CD4-positive, alpha-beta T cell treated with Interleukin-1 beta for 1 hour (primary cell): Measurements from ENCODE around the gene PDZD4.

Source experiments
- DNase-seq, 2 donors: peaks; one replicate each; pipeline ENCODE4 v3.0.0-alpha.2; 2020 to 2022

The PDZD4 gene

GRCh38 chrX:153867671-153868070, 37.3 kb upstream of the PDZD4 start:
- no peak for DNase-seq

DNA sequence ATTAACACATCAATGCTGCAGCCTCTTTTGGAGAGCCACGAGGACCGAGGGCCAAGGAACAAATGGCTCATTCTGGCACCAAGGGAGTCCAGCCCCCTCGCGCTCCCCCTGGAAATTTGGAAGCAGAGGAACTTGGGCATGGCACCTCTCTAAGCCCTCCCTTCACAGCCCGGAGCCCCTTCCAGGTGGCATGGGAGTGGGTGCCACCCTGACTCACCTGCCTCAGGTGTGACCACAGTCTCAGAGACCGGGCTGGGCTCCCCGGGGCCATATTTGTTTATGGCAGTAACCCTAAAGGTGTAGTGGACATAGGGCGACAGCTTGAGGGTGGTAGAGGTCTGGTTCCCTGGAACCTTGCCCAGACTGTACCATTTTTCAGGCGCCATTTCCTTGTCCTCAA, 36.8 kb upstream of the PDZD4 start:
- no peak for DNase-seq

DNA sequence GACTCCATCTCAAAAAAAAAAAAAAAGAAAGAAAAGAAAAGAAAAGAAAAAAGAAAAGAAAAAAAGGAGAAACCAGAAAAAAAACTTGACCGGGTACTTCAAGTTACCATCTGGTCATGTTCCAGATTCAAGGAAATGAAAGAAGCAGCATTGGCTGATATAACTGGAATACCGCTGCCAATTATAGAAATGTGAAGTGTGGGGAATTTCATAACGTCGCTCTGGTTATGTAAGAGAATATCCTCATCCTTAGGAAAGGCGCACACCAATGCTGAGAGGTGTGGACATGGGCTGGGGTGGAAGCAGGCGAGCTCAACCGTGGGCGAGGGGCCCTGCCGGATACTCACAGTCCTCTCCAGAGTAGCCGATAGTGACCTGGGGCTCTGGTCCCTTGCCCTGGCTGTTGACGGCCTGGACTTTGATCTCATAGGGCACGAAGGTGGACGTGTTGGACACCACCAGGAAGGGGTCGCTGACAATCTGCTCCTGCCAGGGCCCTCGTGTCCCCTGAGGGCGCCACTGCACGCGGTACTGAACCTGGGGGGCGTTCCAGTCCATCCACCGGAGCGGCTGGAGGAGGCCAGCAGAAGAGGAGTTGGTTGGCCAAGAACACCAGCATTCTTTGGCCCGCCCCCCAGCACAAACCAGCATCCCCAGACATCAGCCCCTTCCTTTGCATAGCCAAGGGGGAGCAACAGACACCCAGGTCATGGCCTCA, 36.1 kb upstream of the PDZD4 start:
- no peak for DNase-seq

- DNase-seq = no peak
Measured at GRCh38 chrX:153865685-153866084, 35.3 kb upstream of the PDZD4 start.

- no peak for DNase-seq
Measured at GRCh38 chrX:153865321-153865580, 34.9 kb upstream of the PDZD4 start.

DNA sequence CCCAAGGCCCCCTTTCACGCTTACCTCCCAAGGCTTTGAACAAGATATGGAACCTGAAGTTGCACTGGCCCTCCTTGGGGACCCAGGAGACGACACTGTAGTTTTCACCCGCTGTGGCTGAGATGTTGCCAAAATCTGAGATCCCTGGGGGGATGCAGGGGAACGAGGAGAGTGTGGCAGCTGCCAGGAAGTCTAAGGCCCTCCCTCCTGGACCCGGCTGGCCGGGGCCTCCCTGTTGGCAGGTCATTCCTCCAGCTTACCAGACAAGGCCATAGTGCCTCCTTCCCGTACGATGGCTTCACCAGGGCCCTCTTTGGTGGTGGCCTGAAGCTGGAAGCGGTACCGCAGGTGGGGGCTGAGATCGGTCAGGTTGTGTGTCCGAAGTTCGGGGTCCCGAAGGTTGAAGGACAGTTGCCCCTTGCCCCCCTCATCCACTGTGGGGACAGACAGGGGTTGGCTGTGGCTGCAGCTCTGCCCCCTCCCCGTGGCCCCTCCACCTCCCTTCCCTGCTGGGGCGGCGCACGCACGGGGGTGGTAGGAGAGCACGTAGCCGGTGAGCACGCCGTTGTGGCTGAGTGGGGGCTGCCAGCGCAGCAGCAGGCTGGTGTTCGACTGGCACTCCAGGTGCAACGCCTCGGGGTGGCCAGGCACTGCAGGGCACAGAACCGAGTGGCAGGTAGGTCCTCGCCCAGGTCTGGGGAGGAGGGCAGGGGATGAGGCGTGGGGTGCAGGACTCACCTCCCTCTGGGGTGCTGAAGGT, 34.4 kb upstream of the PDZD4 start:
- DNase-seq = no peak

DNA sequence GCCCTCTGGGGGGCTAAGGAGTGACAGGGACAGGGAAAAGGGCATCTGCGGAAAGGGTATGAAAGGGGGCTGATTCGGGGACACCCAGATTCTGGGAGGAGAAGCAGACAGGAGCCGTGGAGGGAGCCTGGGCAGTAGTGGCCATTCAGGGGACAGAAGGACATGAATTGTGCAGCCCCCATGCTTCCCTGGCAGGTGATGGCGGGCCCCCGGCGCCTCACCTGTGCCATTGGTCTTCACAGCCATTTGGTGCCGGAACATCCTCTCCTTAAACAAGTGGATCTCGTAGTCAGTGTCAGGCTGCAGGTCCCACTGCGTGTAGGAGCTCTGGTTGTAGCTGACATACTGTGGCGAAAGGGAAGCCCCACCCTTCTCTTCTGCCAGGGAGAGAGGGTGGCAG, 33.8 kb upstream of the PDZD4 start:
- DNase-seq = no peak

DNA sequence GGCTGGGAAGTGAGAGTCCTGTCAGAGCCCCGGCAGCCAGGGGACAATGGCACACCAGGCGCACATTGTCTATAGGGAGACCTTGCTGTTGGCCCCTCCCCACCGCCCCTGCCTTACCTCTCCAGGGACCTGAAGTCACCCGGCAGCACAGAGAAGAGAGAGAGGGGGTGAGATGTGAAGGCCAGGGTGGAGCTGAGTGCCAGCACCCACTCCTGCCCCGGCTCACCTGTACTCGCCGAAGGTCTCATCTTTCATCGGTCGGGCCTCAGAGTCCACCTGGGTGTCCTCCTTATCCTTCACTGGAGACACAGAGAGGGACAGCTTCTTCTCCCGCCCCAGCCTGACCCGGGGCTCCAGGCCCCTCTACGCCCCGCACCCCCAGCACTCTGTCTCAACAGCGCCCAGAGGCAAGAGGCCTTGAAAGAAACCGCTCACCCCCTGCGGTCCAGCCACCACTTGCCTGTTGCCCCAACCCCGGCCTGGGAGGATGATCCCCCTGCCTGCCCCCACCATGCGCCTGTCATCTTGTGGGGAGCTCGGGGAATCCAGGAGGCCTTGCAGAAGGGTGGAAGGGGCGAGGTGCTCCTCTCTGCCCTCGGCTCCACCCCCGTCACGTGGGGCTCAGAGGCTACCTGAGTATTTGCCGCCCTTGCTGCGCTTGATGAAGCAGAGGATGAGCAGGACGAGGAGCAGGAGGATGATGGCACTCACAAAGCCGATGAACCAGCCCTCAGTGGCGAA, 33.1 kb upstream of the PDZD4 start:
- no peak for DNase-seq

DNA sequence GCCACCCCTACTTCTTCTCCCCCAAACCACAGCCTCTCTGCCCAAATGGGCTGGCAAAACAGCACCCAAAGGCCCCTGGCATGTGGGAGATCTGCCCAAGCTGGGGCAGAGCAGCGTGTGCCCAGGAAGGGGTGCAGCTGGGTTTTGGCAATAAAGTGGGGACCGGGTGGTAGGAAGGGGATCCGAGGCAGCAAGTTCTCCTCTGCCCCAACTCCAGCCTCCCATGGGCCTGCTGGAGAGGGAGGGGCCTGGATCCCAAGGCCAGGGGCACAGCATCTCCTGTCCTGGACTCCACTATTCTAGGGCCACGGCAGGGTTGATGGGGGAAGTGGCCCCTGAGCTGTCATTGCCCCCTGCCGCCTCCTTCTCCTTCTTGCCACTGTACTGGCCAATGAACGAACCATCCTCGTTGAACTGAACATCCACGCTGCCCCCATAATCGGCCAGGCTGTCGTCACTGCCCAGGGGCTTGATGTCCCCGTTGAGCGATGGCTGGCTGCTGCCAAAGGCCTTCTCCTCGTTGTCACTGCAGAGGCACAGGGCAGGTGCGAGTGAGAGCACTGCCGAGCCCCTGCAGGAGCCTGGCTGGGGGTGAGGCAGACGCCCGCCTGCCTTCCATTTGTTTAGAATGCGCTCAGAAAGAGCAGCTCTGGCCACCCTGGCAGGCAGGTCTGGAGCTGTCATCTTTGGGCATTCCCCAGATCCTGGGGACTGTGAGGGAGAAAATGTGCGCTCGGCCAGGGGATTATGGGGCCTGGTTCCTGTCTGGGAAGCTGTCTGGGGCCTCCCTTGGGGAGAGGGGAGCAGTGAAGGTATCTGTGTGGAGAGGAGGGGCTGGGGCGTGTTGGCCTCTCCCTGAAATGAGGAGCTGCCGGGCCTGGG, 32.3 kb upstream of the PDZD4 start:
- no peak for DNase-seq

- no peak for DNase-seq
Measured at GRCh38 chrX:153861733-153862310, 31.5 kb upstream of the PDZD4 start.

- no peak for DNase-seq
Measured at GRCh38 chrX:153861151-153861550, 30.8 kb upstream of the PDZD4 start.

GRCh38 chrX:153857348-153857903, 27.1 kb upstream of the PDZD4 start:
- DNase-seq = no peak

DNA sequence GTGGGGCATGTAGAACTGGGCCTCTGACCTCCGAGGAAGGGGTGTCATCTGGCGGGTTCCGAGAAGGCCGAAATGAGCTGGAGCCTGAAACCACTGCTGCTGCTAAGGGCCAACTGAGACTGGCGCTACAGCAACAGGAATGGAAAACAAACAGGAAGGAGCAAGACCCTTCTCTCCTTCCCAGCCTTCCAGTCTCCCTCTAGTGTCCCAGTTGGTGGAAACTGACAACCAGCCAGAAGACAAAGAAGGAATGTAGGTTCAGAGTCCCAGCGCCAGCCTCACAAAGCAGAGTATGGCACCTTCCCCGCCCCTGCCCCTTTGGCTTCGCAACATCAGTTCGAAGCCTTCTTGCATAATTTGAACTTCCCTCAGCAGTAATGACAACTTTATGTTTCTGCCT, 24.4 kb upstream of the PDZD4 start:
- no peak for DNase-seq

DNA sequence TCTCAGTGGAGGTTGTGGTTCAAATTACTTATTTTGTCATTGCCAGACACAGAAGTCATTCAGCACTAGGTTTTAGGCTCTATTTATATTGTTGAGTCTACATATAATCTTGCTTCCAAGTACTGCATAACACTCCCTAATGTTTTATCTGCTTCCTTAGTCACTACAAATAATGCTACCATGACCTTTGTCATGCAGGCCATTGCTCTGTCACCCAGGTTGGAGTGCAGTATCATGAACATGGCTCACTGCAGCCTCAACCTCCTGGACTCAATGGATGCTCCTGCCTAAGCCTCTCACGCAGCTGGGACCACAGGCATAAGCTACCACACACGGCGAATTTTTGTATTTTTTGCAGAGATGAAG, 23.5 kb upstream of the PDZD4 start:
- DNase-seq = no peak

DNA sequence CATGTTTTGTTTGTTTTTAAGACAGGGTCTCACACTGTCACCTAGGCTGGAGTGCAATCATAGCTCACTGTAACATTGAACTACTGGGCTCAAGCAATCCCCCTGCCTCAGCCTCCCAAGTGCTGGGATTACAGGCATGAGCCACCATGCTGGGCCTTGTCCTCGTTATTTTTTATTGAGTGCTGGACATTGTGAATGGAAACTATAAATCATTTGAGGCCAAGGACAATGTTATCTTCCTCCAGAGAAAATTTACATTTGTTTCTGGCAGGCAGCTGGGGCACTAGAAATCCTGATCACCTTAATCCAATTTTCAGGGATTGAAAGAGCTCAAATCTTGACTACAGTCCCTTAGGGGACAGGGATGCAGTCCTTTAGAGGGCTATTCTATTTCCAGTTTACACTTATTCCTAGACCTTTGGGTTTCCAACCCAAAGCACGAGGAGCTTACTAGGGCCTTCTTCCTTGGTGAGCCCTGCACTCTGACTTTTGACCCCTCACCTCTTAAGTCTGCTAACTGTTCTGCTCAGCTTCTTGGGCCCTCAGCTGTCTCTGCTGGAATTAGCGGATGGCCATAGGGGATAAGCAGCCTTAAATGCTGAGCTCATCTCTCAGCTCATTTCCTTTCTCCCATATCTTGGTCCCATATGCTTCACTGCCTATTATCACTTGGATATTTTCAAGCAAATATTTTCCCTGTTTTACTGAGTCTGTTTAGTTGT, 23.0 kb upstream of the PDZD4 start:
- DNase-seq = no peak

DNA sequence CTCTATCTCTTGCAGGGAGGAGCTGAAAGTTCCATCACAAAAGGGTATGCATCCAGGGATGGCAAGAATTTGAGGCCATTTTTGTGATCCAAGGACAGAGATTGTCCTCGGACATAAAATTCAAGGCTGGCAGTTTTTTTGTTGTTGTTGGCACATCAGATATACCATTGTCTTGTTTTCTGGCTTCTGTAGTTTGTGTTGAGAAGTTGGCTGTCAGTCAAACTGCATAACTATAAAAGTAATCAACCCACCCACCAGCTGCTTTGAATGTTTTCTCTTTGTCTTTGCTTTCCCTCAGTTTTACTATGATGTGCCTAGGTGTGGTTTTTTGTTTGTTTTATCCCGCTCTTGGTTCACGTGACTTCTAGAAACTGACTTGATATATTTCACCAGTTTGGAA, 21.6 kb upstream of the PDZD4 start:
- no peak for DNase-seq

- DNase-seq = no peak
Measured at GRCh38 chrX:153848325-153848724, 18.0 kb upstream of the PDZD4 start.

DNA sequence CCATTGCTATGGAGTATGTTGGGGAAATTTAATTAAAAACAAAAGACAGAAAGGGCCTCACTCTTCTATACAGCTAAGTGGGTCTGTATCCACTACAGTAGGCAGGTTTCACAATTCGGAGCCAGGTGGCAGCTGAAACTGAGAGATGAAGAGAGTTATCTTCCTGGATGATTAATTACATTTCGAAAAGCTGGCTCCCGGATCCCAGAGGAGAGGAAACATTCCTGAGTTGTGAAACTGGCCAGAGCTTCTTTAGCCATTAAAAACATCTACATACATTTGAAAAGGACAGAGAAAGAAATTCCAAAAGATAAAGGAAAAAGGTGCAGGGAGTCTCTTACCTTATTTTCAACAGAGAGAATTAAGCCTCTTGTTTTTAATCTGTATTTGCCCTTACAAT, 15.5 kb upstream of the PDZD4 start:
- DNase-seq = no peak

- no peak for DNase-seq
Measured at GRCh38 chrX:153845195-153845594, 14.9 kb upstream of the PDZD4 start.

- DNase-seq = no peak
Measured at GRCh38 chrX:153844509-153845082, 14.3 kb upstream of the PDZD4 start.

DNA sequence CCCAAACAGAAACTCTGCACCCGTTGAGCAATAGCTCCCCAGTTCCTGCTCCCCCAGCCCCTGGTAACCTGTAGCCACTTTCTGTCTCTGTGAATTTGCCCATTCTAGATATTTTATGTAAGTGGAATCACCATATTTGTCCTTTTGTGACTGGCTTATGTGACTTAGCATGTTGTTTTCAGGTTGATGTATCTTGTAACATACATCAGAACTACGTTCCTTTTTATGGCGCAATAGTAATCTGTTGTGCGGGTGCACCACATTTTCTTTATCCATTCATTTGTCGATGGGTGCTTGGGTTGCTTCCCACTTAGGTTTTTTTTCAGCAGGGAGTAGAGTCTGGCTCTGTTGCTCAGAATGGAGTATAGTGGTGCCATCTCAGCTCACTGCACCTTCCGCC, 6.6 kb upstream of the PDZD4 start:
- DNase-seq = no peak

- DNase-seq = no peak
Measured at GRCh38 chrX:153832728-153833127, 2.4 kb upstream of the PDZD4 start.
